NCI-H2029 (cell line): ENCODE measurements around the gene SIRT6.
"Not testable (repeated sequence)": the region's sequence is repeated elsewhere in the genome, so short reads cannot be mapped to it uniquely, and the experiment has no call there.

ENCODE experiments used
- DNase-seq: peaks from one replicate; lab custom pipeline; 2025; lab: John Stamatoyannopoulos, UW

Gene SIRT6

DNA sequence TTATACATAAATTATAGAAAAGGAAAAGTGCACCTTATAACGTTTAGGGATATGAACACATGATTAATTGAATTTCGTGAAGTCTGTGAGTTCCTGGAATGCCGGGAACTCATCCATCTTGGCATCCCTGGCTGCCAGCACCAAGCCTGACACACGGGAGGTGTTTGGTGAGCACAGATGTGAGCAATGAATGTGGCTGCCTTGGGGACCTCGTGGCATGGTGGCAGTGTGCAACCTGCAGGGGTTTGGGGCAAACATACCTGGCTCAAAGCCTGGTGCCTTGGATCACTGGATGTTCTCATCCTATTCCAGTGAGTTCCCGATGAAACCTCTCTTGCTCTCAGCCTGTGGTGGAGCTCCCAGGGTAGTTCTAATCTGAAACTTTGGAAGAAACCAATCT, 48.0 kb downstream of the SIRT6 start:
- DNase-seq = no peak

DNA sequence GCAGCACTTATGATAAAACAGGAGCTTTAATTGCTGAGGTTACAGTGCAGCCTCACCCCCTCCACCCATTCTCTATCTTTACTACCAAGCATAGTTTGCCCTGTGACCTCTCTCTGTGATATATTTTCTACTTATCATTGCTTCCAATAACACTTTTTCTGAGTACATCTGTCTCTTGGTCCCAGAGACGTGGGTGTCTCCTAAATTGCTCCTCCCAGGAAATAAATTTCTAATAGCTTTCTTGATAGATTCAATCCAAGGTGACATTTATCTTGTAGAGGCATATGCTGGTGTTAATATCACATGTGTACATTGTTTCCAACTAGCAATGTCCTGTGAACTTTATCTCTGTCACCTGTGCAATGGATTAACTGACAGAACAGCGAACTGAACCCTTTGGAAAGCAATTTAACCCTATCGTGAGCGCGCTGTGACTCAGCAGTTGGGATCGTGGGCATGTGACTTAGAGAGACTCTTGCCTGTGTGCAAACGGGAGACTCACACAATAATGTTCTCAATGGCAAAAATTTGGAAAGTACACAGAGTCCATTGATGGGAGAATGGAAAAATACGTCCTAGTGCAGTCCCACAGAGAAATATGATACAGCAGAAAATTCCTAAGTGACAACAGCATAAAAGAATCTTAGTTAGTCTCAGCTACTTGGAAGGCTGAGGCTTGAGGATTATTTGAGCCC, 51.5 kb downstream of the SIRT6 start:
- DNase-seq = no peak

DNA sequence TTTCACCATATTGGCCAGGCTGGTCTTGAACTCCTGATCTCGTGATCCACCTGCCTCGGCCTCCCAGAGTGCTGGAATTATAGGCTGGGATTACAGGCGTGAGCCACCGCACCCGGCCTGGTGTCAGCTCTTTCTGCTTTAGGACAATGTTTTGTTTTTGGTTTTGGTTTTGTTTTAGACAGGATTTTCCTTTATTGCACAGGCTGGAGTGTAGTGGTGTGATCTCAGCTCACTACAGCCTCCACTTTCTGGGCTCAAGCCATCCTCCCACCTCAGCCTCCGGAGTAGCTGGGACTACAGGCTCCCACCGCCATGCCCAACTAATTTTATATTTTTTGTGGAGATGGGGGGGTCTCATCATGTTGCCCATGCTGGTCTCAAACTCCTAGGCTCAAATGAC, 53.3 kb downstream of the SIRT6 start:
- DNase-seq = not testable (repeated sequence)

- DNase-seq = not testable (repeated sequence)
These were observed 55.0 kb downstream of the SIRT6 start for GRCh38 chr19:4127322-4127721.

DNA sequence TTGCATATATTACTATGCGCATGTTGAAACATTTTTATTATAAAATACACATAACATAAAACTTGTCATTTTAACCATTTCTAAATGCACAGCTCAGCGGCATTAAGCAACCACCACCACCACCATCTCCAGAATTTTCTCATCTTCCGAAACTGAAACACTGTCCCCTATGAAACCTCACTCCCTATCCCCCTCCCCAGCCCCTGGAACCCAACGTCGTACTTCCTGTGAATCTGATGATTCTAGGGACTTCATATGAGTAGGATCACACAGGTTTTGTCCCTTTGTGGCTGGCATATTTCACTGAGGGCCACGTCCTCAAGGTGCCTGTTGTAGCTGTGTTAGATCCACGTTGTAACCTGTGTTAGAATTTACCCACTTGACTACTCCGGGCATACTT, 57.7 kb downstream of the SIRT6 start:
- DNase-seq = no peak
